ENCODE measurements around the gene MACROD2.

MACROD2 gene

DNA sequence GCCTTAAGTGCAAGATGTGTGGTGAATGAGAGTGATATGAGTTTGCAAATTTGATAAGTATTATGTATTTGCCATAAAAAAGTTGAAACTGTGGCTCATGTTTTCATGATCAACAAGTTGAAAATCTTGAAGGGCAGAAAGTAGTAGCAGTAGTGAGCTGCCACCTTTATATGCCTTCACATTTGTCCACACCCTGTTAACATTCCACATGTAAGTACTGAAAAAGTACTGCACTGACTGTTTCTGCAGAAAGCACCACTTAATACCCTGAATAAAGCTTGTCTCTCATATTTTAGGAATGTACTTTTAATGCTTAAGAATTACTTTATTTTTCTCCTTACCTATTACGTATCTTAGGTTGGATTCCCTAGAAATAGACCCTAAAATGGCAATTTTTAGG lies 296.2 kb downstream of the MACROD2 start:
- Histone ChIP-seq H3K4me2 (ENCODE audit: low read length) (no peak overlapping the region), H3K27ac (no peak overlapping the region), H3K9ac (no peak overlapping the region), H3K4me3 (ENCODE audit: low read depth, low read length) (no peak overlapping the region), H3K27me3 (ENCODE audit: control insufficient read depth, insufficient read depth, low read length) (no peaks in the 10 kb centered on the region), H3K79me2 (no peaks in the 10 kb centered on the region), H3K36me3 (ENCODE audit: control insufficient read depth, insufficient read depth, low read length) (no peaks in the 10 kb centered on the region), H2AFZ (no peak overlapping the region), H3K4me1 (no peaks in the 10 kb centered on the region), H3K9me3 (ENCODE audit: control insufficient read depth, low read length) (no peaks in the 10 kb centered on the region)
- TF ChIP-seq, protein P1, sequence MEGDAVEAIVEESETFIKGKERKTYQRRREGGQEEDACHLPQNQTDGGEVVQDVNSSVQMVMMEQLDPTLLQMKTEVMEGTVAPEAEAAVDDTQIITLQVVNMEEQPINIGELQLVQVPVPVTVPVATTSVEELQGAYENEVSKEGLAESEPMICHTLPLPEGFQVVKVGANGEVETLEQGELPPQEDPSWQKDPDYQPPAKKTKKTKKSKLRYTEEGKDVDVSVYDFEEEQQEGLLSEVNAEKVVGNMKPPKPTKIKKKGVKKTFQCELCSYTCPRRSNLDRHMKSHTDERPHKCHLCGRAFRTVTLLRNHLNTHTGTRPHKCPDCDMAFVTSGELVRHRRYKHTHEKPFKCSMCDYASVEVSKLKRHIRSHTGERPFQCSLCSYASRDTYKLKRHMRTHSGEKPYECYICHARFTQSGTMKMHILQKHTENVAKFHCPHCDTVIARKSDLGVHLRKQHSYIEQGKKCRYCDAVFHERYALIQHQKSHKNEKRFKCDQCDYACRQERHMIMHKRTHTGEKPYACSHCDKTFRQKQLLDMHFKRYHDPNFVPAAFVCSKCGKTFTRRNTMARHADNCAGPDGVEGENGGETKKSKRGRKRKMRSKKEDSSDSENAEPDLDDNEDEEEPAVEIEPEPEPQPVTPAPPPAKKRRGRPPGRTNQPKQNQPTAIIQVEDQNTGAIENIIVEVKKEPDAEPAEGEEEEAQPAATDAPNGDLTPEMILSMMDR (IDR thresholded peaks at IDR 0.05), result no peak

DNA sequence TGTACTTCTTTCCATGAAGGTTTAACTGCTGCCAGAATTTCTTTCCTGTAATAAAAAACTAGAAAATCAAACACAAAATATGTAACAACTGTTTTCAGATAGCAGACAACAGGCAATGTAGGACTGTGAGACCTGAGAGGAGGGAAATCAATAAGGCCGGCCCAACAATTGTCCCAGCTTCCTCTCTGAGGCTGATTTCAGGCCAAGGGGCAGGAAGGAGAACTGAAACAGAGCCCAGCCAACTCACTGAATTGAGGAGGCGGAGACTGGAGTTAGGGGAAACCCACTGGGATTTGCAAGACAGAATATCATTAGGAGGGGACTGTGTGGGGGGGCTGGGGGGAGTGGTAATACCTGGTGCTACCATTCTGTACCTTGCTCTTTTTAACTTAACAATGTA lies 299.9 kb downstream of the MACROD2 start:
- no peak overlapping the region for H3K9ac ChIP-seq

DNA sequence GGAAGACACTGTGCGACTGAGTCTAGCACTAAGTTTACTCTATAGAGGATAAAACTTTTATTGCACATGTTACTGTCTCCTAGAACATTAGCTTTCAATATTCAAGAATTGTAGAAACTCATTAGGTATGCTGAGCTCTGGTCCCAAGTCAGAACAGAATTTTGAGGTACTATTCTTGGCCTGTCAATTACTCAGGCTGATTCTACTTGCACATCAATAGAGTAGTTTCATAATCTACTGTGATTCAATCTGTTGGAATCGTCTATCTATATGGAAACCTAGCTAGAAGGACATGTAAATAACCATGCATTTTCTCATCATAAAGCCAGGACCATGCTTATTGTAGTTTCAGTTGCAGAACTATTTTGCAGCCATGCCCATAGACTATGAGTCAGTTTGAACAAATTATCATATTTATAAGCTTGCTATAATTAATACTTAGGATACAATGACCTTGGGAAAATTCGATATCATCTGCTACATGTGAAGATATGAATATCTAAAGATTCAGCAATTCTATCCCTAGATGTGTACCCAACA lies 300.5 kb downstream of the MACROD2 start:
- Histone ChIP-seq H3K9me3 (ENCODE audit: control insufficient read depth, low read length) (no peaks in the 10 kb centered on the region), H3K9ac (no peak overlapping the region), H3K4me2 (ENCODE audit: low read length) (no peak overlapping the region), H3K4me1 (no peaks in the 10 kb centered on the region), H3K79me2 (no peaks in the 10 kb centered on the region), H3K27ac (no peak overlapping the region), H3K4me3 (ENCODE audit: low read depth, low read length) (no peak overlapping the region), H3K27me3 (ENCODE audit: control insufficient read depth, insufficient read depth, low read length) (no peaks in the 10 kb centered on the region), H3K36me3 (ENCODE audit: control insufficient read depth, insufficient read depth, low read length) (no peaks in the 10 kb centered on the region), H2AFZ (no peak overlapping the region)
- TF ChIP-seq, protein P1 (IDR thresholded peaks at IDR 0.05), result no peak

More for the DNA sequence above, 299.9 kb downstream of the MACROD2 start:
- no peak overlapping the region for H3K27ac ChIP-seq
- no peaks in the 10 kb centered on the region for H3K27me3 ChIP-seq (ENCODE audit: control insufficient read depth, insufficient read depth, low read length)
- H3K4me3 ChIP-seq (ENCODE audit: low read depth, low read length), result no peak overlapping the region
- H3K79me2 ChIP-seq, result no peaks in the 10 kb centered on the region
- no peak overlapping the region for H3K4me2 ChIP-seq (ENCODE audit: low read length)
- H3K4me1 ChIP-seq, result no peaks in the 10 kb centered on the region
- H2AFZ ChIP-seq, result no peak overlapping the region
- TF ChIP-seq, protein P1 (IDR thresholded peaks at IDR 0.05), result no peak
- H3K9me3 ChIP-seq (ENCODE audit: control insufficient read depth, low read length), result no peaks in the 10 kb centered on the region
- H3K36me3 ChIP-seq (ENCODE audit: control insufficient read depth, insufficient read depth, low read length), result no peaks in the 10 kb centered on the region

DNA sequence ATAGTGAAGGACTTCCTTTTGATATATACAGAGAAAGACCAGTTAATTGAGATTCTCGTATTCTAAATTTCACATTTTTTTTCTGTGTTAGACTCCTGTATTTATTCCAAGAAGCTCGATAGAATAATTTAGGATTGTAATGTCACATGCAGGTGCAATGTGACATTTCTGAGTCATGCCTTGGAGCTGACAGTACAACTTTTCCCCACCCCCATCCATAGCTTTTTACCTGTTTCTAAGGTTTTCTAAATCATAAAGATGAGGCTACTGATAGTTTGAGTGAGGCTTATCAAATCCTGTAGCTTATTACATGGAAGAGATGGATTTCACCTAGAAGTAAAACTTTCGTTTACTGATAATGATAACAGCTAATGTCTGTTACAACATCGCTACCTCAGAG lies 304.5 kb downstream of the MACROD2 start:
- Histone ChIP-seq H2AFZ (no peak overlapping the region), H3K4me2 (ENCODE audit: low read length) (no peak overlapping the region), H3K27me3 (ENCODE audit: control insufficient read depth, insufficient read depth, low read length) (no peaks in the 10 kb centered on the region), H3K79me2 (no peaks in the 10 kb centered on the region), H3K27ac (no peak overlapping the region), H3K9ac (no peak overlapping the region), H3K4me1 (no peaks in the 10 kb centered on the region), H3K9me3 (ENCODE audit: control insufficient read depth, low read length) (no peaks in the 10 kb centered on the region), H3K4me3 (ENCODE audit: low read depth, low read length) (no peak overlapping the region), H3K36me3 (ENCODE audit: control insufficient read depth, insufficient read depth, low read length) (no peaks in the 10 kb centered on the region)
- TF ChIP-seq, protein P1 (IDR thresholded peaks at IDR 0.05), result no peak

DNA sequence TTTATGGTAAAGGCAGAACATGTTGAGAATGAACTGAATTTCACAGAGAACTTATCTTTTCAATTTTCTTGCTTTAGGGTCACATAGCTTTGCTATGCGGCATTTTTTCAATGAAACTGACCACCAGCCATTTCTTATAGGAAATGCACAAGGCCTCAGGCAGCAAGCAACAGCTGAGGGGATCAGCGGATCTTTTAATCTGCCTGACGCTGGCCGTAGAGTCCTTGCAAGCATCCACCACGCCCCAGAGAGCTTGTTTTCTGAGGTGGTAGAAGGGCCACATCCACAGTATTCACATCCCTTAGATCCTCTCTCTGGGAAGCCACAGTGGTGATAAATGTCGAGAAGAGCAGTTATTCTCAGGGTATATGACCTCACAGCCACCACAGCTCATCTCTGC lies 307.8 kb downstream of the MACROD2 start:
- H3K79me2 ChIP-seq, result no peaks in the 10 kb centered on the region
- no peak overlapping the region for H3K4me3 ChIP-seq (ENCODE audit: low read depth, low read length)
- no peaks in the 10 kb centered on the region for H3K9me3 ChIP-seq (ENCODE audit: control insufficient read depth, low read length)
- no peak overlapping the region for H3K9ac ChIP-seq
- no peaks in the 10 kb centered on the region for H3K27me3 ChIP-seq (ENCODE audit: control insufficient read depth, insufficient read depth, low read length)
- H3K4me2 ChIP-seq (ENCODE audit: low read length), result no peak overlapping the region
- H2AFZ ChIP-seq, result no peak overlapping the region
- no peaks in the 10 kb centered on the region for H3K36me3 ChIP-seq (ENCODE audit: control insufficient read depth, insufficient read depth, low read length)
- H3K27ac ChIP-seq, result no peak overlapping the region
- TF ChIP-seq, protein P1 (IDR thresholded peaks at IDR 0.05), result no peak
- H3K4me1 ChIP-seq, result no peaks in the 10 kb centered on the region

Measured in parathyroid adenoma (tissue), 2 donors.